Measurements from ENCODE around the gene RBFOX2. TPM values are rescaled to one million over a fixed set of nuclear protein-coding genes. Genes with fewer than 3 reads are reported as not detected.
A peak's percentile ranks its signal among the peaks of the same experiment; 100 is the strongest.

Gene RBFOX2
- polyA plus RNA-seq, 1 donor, result 67.0 TPM

- H3K9me3 ChIP-seq (ENCODE audit: control insufficient read depth, low read depth, low read length), result no peaks in the 10 kb centered on the region
- H3K27ac ChIP-seq (ENCODE audit: low read length), result no peak overlapping the region
- H3K36me3 ChIP-seq (ENCODE audit: control insufficient read depth, insufficient read depth, low read length), result no peaks in the 10 kb centered on the region
- no peak overlapping the region for H3K4me3 ChIP-seq (ENCODE audit: low read length)
- no peak for DNase-seq
- WGBS (ENCODE audit: insufficient coverage, low lambda C conversion rate), result 88% methylated on average over 3 of the region's 4 CpGs
- H3K27me3 ChIP-seq (ENCODE audit: control insufficient read depth, insufficient read depth, low read length), result no peaks in the 10 kb centered on the region
- H3K4me1 ChIP-seq (ENCODE audit: control insufficient read depth, insufficient read depth, low read length), result peaks cover 8% of the 10 kb centered on the region
Observed at GRCh38 chr22:35910003-35910769, 118.4 kb downstream of the RBFOX2 start.

DNA sequence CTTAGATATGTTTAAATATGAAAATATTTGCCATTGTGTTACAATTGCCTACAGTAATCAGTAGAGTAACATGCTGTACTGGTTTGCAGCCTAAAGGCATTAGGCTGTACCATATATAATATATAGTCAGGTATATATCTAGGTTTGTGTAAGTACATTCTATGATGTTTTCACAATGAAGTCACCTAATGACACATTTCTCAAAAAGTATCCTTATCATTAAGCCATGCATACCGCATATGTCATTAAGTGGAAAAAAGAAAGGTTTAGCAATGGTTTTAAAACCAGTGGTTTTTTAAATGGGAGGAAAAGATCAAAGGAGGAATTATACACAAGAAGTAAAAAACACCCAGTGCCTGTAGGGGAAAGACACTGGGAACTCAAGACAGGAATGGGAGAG, 122.7 kb downstream of the RBFOX2 start:
- 80% methylated on average over 1 of the region's 1 CpG for WGBS (ENCODE audit: insufficient coverage, low lambda C conversion rate)
- Histone ChIP-seq H3K27me3 (ENCODE audit: control insufficient read depth, insufficient read depth, low read length) (no peaks in the 10 kb centered on the region), H3K9me3 (ENCODE audit: control insufficient read depth, low read depth, low read length) (no peaks in the 10 kb centered on the region), H3K36me3 (ENCODE audit: control insufficient read depth, insufficient read depth, low read length) (no peaks in the 10 kb centered on the region), H3K4me1 (ENCODE audit: control insufficient read depth, insufficient read depth, low read length) (no peaks in the 10 kb centered on the region), H3K4me3 (ENCODE audit: low read length) (no peak overlapping the region), H3K27ac (ENCODE audit: low read length) (no peak overlapping the region)
- no peak for DNase-seq

DNA sequence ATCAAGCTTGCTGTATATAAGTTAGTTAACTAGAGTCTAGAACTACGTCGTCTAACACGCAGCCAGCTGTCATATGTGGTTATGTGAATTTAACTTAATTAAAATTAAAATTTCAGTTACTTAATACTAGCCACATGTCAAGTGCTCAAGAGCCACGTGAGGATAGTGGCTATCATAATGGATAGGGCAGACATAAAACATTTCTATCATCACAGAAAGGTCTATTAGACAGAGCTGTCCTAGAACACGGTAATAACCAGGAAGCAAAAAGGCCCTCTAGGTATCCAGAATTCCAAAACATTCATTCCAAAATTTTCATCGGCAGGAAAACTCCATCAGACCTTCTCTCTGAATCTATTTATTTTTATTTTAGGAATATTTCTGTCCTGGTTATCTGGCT, 123.9 kb downstream of the RBFOX2 start:
- Histone ChIP-seq H3K9me3 (ENCODE audit: control insufficient read depth, low read depth, low read length) (no peaks in the 10 kb centered on the region), H3K27ac (ENCODE audit: low read length) (no peak overlapping the region), H3K27me3 (ENCODE audit: control insufficient read depth, insufficient read depth, low read length) (no peaks in the 10 kb centered on the region), H3K4me3 (ENCODE audit: low read length) (no peak overlapping the region), H3K4me1 (ENCODE audit: control insufficient read depth, insufficient read depth, low read length) (no peaks in the 10 kb centered on the region), H3K36me3 (ENCODE audit: control insufficient read depth, insufficient read depth, low read length) (no peaks in the 10 kb centered on the region)
- 100% methylated on average over 3 of the region's 6 CpGs for WGBS (ENCODE audit: insufficient coverage, low lambda C conversion rate)
- DNase-seq, result no peak

DNA sequence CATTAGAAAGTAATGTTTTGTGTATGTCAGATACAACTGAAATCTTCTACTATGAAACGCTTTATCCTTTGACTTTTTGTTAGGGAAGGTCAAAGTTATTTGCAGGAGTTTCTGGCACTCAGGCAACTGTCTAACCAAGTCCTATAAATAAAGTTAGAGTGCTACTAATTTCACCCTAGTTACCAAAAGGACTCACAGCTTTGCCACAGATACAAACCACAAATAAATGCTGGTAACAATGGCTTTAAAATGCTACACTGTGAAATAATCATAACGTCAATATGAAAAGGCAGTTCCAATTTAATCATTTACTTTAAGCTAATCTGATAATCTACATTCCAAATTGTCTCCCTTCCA, 124.3 kb downstream of the RBFOX2 start:
- 63% methylated on average over 1 of the region's 2 CpGs for WGBS (ENCODE audit: insufficient coverage, low lambda C conversion rate)

DNA sequence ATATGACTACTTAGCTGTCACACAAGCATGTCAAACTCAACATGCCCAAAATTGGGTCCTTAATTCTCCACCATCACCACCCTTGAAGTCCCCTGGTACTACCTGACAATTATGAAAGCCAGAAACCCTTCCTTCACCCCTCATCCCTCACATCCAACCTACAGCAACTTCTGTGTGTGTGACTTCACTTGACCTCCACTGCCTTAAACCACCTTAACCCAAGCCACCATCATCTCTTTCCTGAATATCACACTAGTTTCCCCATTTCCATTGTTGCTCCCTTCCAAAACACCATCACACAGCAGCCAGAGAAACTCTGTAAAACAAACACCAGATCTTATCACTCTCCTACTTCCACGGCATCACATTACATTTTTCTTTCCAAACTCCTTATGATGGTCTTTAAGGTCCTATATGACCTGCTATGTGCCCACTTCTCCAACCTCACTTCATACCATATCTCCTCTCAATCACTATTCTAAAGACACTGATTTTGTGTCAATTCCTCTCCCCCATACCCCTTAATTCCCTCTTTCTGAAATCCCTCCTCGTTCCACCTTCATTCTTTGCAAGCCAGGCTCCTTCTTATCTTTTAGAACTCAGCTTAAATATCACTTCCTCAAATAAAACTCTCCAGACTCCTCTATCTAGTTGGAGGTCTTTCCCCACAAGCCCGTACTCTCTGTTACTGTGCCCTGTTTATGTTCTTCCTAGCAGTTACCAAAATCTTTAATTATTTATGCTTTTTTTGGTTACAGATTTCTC, 124.9 kb downstream of the RBFOX2 start:
- 68% methylated on average over 2 of the region's 3 CpGs for WGBS (ENCODE audit: insufficient coverage, low lambda C conversion rate)

More for the DNA sequence above, 124.3 kb downstream of the RBFOX2 start:
- Histone ChIP-seq H3K9me3 (ENCODE audit: control insufficient read depth, low read depth, low read length) (no peaks in the 10 kb centered on the region), H3K27me3 (ENCODE audit: control insufficient read depth, insufficient read depth, low read length) (no peaks in the 10 kb centered on the region), H3K4me1 (ENCODE audit: control insufficient read depth, insufficient read depth, low read length) (no peaks in the 10 kb centered on the region), H3K27ac (ENCODE audit: low read length) (no peak overlapping the region), H3K4me3 (ENCODE audit: low read length) (no peak overlapping the region), H3K36me3 (ENCODE audit: control insufficient read depth, insufficient read depth, low read length) (no peaks in the 10 kb centered on the region)
- no peak for DNase-seq

DNA sequence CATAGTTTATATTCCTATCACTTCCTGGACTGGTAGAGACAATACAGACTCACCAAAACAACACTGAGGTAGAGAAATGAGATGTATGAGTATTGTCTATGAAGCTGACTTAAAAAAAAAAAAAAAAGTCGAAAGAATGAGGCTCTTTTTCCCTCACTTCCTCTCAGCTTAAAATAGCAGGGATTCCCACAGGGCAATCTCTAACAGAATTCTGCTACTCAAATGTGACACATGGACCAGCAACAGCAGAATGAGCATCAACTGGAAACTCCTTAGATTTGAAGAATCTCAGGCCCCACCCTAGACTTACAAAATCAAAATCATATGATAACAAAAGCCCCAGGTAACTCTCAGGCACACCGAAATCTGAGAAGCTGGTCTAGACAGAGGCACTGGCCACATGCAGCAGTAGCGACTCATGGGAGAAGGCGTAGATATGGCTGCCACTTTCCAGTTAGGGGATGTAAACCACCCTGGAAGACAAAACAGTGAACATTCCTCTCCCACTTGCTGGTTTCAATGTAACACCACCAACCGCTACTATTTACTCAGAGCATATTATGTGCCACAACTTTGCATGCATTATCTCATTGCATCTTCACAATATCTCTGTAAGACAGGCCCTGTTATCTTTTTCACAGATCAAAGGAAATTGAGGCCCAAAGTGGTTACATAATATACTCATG, 128.0 kb downstream of the RBFOX2 start:
- Histone ChIP-seq H3K4me3 (ENCODE audit: low read length) (no peak overlapping the region), H3K36me3 (ENCODE audit: control insufficient read depth, insufficient read depth, low read length) (no peaks in the 10 kb centered on the region), H3K27ac (ENCODE audit: low read length) (no peak overlapping the region), H3K27me3 (ENCODE audit: control insufficient read depth, insufficient read depth, low read length) (no peaks in the 10 kb centered on the region), H3K9me3 (ENCODE audit: control insufficient read depth, low read depth, low read length) (no peaks in the 10 kb centered on the region), H3K4me1 (ENCODE audit: control insufficient read depth, insufficient read depth, low read length) (peaks cover 5% of the 10 kb centered on the region)
- WGBS (ENCODE audit: insufficient coverage, low lambda C conversion rate), result no CpG with 5 or more reads among the region's 5 CpGs
- no peak for DNase-seq

More for the DNA sequence above, 124.9 kb downstream of the RBFOX2 start:
- Histone ChIP-seq H3K9me3 (ENCODE audit: control insufficient read depth, low read depth, low read length) (no peaks in the 10 kb centered on the region), H3K27ac (ENCODE audit: low read length) (no peak overlapping the region), H3K36me3 (ENCODE audit: control insufficient read depth, insufficient read depth, low read length) (no peaks in the 10 kb centered on the region), H3K4me1 (ENCODE audit: control insufficient read depth, insufficient read depth, low read length) (no peaks in the 10 kb centered on the region), H3K27me3 (ENCODE audit: control insufficient read depth, insufficient read depth, low read length) (no peaks in the 10 kb centered on the region), H3K4me3 (ENCODE audit: low read length) (no peak overlapping the region)
- DNase-seq, result no peak

DNA sequence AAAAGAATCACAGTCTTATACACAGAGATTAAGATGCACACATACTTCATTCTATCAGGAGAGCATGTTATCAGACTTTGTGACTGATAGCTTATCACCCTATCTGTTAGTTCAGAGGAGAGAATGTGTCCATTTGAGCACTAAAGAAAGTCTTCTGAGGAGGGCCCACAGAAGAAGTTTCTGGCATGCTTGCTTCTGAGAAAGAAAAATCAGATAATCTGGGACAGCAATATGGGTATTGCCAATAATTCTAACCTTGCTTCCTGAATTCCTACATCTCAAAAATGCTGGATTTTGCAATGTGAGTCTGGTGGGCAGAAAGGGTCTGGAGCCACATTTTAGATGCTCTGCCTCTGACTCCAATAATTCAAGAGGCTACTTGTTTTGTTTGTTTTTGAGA, 128.9 kb downstream of the RBFOX2 start:
- Histone ChIP-seq H3K36me3 (ENCODE audit: control insufficient read depth, insufficient read depth, low read length) (no peaks in the 10 kb centered on the region), H3K4me1 (ENCODE audit: control insufficient read depth, insufficient read depth, low read length) (peaks cover 9% of the 10 kb centered on the region), H3K9me3 (ENCODE audit: control insufficient read depth, low read depth, low read length) (no peaks in the 10 kb centered on the region), H3K4me3 (ENCODE audit: low read length) (no peak overlapping the region), H3K27me3 (ENCODE audit: control insufficient read depth, insufficient read depth, low read length) (no peaks in the 10 kb centered on the region), H3K27ac (ENCODE audit: low read length) (no peak overlapping the region)
- DNase-seq, result no peak

DNA sequence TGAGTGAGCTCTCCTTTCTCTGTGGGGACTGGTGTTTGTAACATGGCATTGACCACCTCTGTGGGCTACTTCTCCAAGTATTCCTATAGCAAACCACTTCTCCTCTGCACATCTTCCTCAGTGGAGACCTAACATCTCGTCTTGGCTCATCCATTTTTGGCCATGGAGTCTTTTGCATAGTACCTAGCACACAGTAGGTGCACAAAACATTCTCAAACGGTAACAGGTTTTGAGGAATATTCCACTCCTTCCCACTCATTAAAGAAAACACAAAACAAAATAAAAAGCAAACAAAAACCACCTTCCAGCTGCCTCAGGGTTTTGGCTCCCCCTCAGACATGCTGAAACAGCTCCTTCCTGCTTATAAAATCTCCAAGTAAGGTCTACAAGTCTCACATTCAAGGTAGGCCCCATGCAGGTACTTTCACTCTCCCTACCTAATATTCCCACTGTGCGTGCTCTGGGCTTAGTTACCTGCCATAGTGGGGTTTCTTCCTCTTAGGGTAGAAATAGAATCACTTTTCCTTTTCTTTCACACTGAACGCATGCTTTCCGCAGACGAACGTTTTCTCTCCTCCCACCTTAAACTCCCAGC, 132.4 kb downstream of the RBFOX2 start:
- no peak for DNase-seq
- no peaks in the 10 kb centered on the region for H3K36me3 ChIP-seq (ENCODE audit: control insufficient read depth, insufficient read depth, low read length)
- H3K27ac ChIP-seq (ENCODE audit: low read length), result no peak overlapping the region
- H3K4me1 ChIP-seq (ENCODE audit: control insufficient read depth, insufficient read depth, low read length), result peaks cover 11% of the 10 kb centered on the region
- H3K9me3 ChIP-seq (ENCODE audit: control insufficient read depth, low read depth, low read length), result no peaks in the 10 kb centered on the region
- no peak overlapping the region for H3K4me3 ChIP-seq (ENCODE audit: low read length)
- H3K27me3 ChIP-seq (ENCODE audit: control insufficient read depth, insufficient read depth, low read length), result no peaks in the 10 kb centered on the region
- 90% methylated on average over 5 of the region's 7 CpGs for WGBS (ENCODE audit: insufficient coverage, low lambda C conversion rate)

- no peaks in the 10 kb centered on the region for H3K36me3 ChIP-seq (ENCODE audit: control insufficient read depth, insufficient read depth, low read length)
- H3K4me1 ChIP-seq (ENCODE audit: control insufficient read depth, insufficient read depth, low read length), result peaks cover 11% of the 10 kb centered on the region
- 33% methylated on average over 2 of the region's 7 CpGs for WGBS (ENCODE audit: insufficient coverage, low lambda C conversion rate)
- no peaks in the 10 kb centered on the region for H3K27me3 ChIP-seq (ENCODE audit: control insufficient read depth, insufficient read depth, low read length)
- peak overlapping the region; percentile 66 for H3K27ac ChIP-seq (ENCODE audit: low read length)
- peak; percentile 64 to 83 for DNase-seq
- H3K4me3 ChIP-seq (ENCODE audit: low read length), result no peak overlapping the region
- H3K9me3 ChIP-seq (ENCODE audit: control insufficient read depth, low read depth, low read length), result no peaks in the 10 kb centered on the region
Observed at GRCh38 chr22:35894937-35895708, 133.5 kb downstream of the RBFOX2 start.

- WGBS (ENCODE audit: insufficient coverage, low lambda C conversion rate), result no CpG with 5 or more reads among the region's 7 CpGs
- Histone ChIP-seq H3K36me3 (ENCODE audit: control insufficient read depth, insufficient read depth, low read length) (no peaks in the 10 kb centered on the region), H3K27ac (ENCODE audit: low read length) (peak overlapping the region; percentile 66), H3K27me3 (ENCODE audit: control insufficient read depth, insufficient read depth, low read length) (no peaks in the 10 kb centered on the region), H3K4me1 (ENCODE audit: control insufficient read depth, insufficient read depth, low read length) (peaks cover 11% of the 10 kb centered on the region), H3K4me3 (ENCODE audit: low read length) (peak overlapping the region; percentile 2), H3K9me3 (ENCODE audit: control insufficient read depth, low read depth, low read length) (no peaks in the 10 kb centered on the region)
- DNase-seq, result peak in 1 of 2 donors; percentile 28
Observed at GRCh38 chr22:35894464-35894878, 134.2 kb downstream of the RBFOX2 start.

Measured in large intestine (tissue), 3 donors.